HCT116 (cell line): ENCODE measurements around the gene EFHD1. TPM values are rescaled to one million over a fixed set of nuclear protein-coding genes. Genes with fewer than 3 reads are reported as not detected.

ENCODE experiments used
- ATAC-seq: fragments of 200-7000 bp; cut with Tn5 transposase; 2 replicates; pipeline ENCODE4 v1.9.1; 2020; ENCODE audit warnings: mild to moderate bottlenecking, moderate library complexity
- BruUV-seq: library from RNA; stranded (reverse); fragments of 400-500 nt; replicated peaks from 2 replicates; lab custom pipeline; 2021; lab: Mats Ljungman, UMichigan
- CTCF ChIA-PET: fragments of 300-600 bp; sonication (Branson Sonifier 250); formaldehyde crosslinking; loops from one replicate; lab custom pipeline; 2021; ENCODE audit warnings: antibody characterized with exemption; lab: Charles Lee
- POLR2A ChIA-PET: fragments of 300-600, 350-600 bp; sonication (Branson Sonifier 250); formaldehyde crosslinking; loops from one replicate; lab custom pipeline; 2021; ENCODE audit warnings: antibody characterized with exemption; lab: Charles Lee
- RAD21 ChIA-PET, 2 experiments: fragments of 300-600 bp; sonication (Branson Sonifier 250); formaldehyde crosslinking; loops; one replicate each; lab custom pipeline; 2023; ENCODE audit warnings: low total read pairs in 2 of 2; ENCODE audit not compliant: uncharacterized antibody in 2 of 2, unreplicated experiment in 2 of 2, low non-redundant PET in 1 of 2; lab: Charles Lee
- DNase-seq: peaks from one replicate; pipeline ENCODE4 v3.0.0-alpha.2; 2010; ENCODE audit warnings: low read depth, low spot score
- H2AFZ ChIP-seq: fragments of 200-600 bp; shearing (Covaris generic), sonication (generic); 2 replicates; pipeline ENCODE4 v1.6.1; 2017; ENCODE audit warnings: low read depth, mixed run types, mixed read lengths, antibody characterized with exemption, low read length; ENCODE audit not compliant: poor library complexity, severe bottlenecking
- H3K27ac ChIP-seq: 2 replicates; pipeline ENCODE4 v1.5.1; 2012; ENCODE audit warnings: low read depth, low read length
- H3K27me3 ChIP-seq: fragments of 200-600 bp; sonication (generic); 2 replicates; pipeline ENCODE4 v1.6.1; 2016; ENCODE audit warnings: mixed run types, low read length, mixed read lengths; ENCODE audit not compliant: insufficient read depth
- H3K36me3 ChIP-seq, 2 experiments: fragments of 200-500 bp in 1 of 2; fragments of 200-600 bp in 1 of 2; sonication (Bioruptor generic) in 1 of 2; sonication (generic) in 1 of 2; 2 replicates each; pipeline versions ENCODE4 v1.5.1 to v1.6.1; 2014 to 2016; ENCODE audit warnings: low read length in 2 of 2, inconsistent platforms in 1 of 2, mixed read lengths in 1 of 2, mixed run types in 1 of 2; ENCODE audit not compliant: insufficient read depth in 2 of 2, control insufficient read depth in 1 of 2
- H3K4me1 ChIP-seq, 2 experiments: fragments of 200-600 bp in 1 of 2; sonication (generic) in 1 of 2; 2 replicates each; pipeline versions ENCODE4 v1.5.1 to v1.6.1; 2012 to 2017; ENCODE audit warnings: low read length in 2 of 2, inconsistent platforms in 1 of 2, mild to moderate bottlenecking in 1 of 2, mixed read lengths in 1 of 2, mixed run types in 1 of 2, moderate library complexity in 1 of 2; ENCODE audit not compliant: insufficient read depth in 2 of 2, control insufficient read depth in 1 of 2
- H3K4me2 ChIP-seq: fragments of 200-600 bp; sonication (generic); 2 replicates; pipeline ENCODE4 v1.6.1; 2017; ENCODE audit warnings: mixed run types, low read length, mixed read lengths
- H3K4me3 ChIP-seq, 2 experiments: fragments of 200-600 bp in 1 of 2; sonication (generic) in 1 of 2; replicated peaks in 1 of 2; 2 replicates each; pipeline ENCODE4 v1.5.1; 2011 to 2016; ENCODE audit warnings: low read length in 2 of 2, control low read depth in 1 of 2, low read depth in 1 of 2, mild to moderate bottlenecking in 1 of 2, mixed read lengths in 1 of 2, mixed run types in 1 of 2
- H3K79me2 ChIP-seq: fragments of 200-600 bp; sonication (generic); 2 replicates; pipeline ENCODE4 v1.6.1; 2017; ENCODE audit warnings: mild to moderate bottlenecking, mixed run types, low read length, moderate library complexity, mixed read lengths; ENCODE audit not compliant: insufficient read depth
- H3K9ac ChIP-seq: fragments of 200-600 bp; sonication (generic); 2 replicates; pipeline ENCODE4 v1.6.1; 2016; ENCODE audit warnings: low read length, mixed read lengths
- H3K9me2 ChIP-seq: fragments of 200-600 bp; sonication (generic), shearing (Covaris generic); 2 replicates; pipeline ENCODE4 v1.6.1; 2017; ENCODE audit warnings: mixed run types, mild to moderate bottlenecking, moderate library complexity; ENCODE audit not compliant: insufficient read depth
- H3K9me3 ChIP-seq, 2 experiments: fragments of 200-500 bp in 1 of 2; fragments of 200-600 bp in 1 of 2; sonication (Bioruptor generic) in 1 of 2; sonication (generic) in 1 of 2; 2 replicates each; pipeline ENCODE4 v1.6.1; 2014 to 2017; ENCODE audit warnings: low read length in 2 of 2, mixed read lengths in 2 of 2, inconsistent platforms in 1 of 2, low read depth in 1 of 2, mild to moderate bottlenecking in 1 of 2, mixed run types in 1 of 2, moderate library complexity in 1 of 2; ENCODE audit not compliant: control insufficient read depth in 1 of 2, insufficient read depth in 1 of 2
- H4K20me1 ChIP-seq: fragments of 200-600 bp; sonication (generic), shearing (Covaris generic); 2 replicates; pipeline ENCODE4 v1.6.1; 2017; ENCODE audit warnings: mixed run types, mild to moderate bottlenecking, moderate library complexity; ENCODE audit not compliant: insufficient read depth
- ATF3 ChIP-seq: IDR thresholded peaks from 2 replicates; pipeline ENCODE4 v1.6.1; 2012
- CEBPB ChIP-seq: IDR thresholded peaks from 2 replicates; pipeline ENCODE4 v1.6.1; 2012; ENCODE audit warnings: low read depth
- ELF1 ChIP-seq: IDR thresholded peaks from 2 replicates; pipeline ENCODE4 v1.6.1; 2012; ENCODE audit warnings: low read depth, borderline replicate concordance
- FOSL1 ChIP-seq: IDR thresholded peaks from 2 replicates; pipeline ENCODE4 v1.6.1; 2012; ENCODE audit warnings: low read depth
- JUND ChIP-seq: IDR thresholded peaks from 2 replicates; pipeline ENCODE4 v1.6.1; 2012
- POLR2A ChIP-seq: IDR thresholded peaks from 2 replicates; pipeline ENCODE4 v1.7.0; 2011; ENCODE audit warnings: borderline replicate concordance; ENCODE audit not compliant: insufficient read depth, insufficient read length; ENCODE audit errors: extremely low read depth
- POLR2AphosphoS5 ChIP-seq: IDR thresholded peaks from 2 replicates; pipeline ENCODE4 v1.6.1; 2011; ENCODE audit warnings: mild to moderate bottlenecking, low read depth, low read length, moderate library complexity
- RAD21 ChIP-seq: IDR thresholded peaks from 2 replicates; pipeline ENCODE4 v1.6.1; 2012; ENCODE audit warnings: low read depth, mild to moderate bottlenecking
- SIN3A ChIP-seq: IDR thresholded peaks from 2 replicates; pipeline ENCODE4 v1.6.1; 2012; ENCODE audit warnings: low read depth
- SP1 ChIP-seq: IDR thresholded peaks from 2 replicates; pipeline ENCODE4 v1.6.1; 2012; ENCODE audit warnings: low read depth
- YY1 ChIP-seq: IDR thresholded peaks from 2 replicates; pipeline ENCODE4 v1.6.1; 2011; ENCODE audit warnings: low read length, low read depth, moderate library complexity, mild to moderate bottlenecking; ENCODE audit not compliant: insufficient replicate concordance; ENCODE audit errors: extremely low read depth
- ZFX ChIP-seq: fragments of 450-650 bp; IDR thresholded peaks from 2 replicates; pipeline ENCODE4 v1.6.1; 2017
- intact Hi-C: fragments of 100-400 bp; cut with micrococcal nuclease; formaldehyde crosslinking; loops from 2 replicates; pipeline ENCODE4 v1.10.0; 2022
- total RNA-seq: library from RNA; stranded (reverse); gene quantifications from one replicate; pipeline ENCODE4 v1.2.1, GENCODE V29; 2021; ENCODE audit not compliant: unreplicated experiment
- TF ChIP-seq, protein P1 (sequence below), 3 experiments: fragments of 200-600 bp in 1 of 3; sonication (generic) in 1 of 3; IDR thresholded peaks in 2 of 3; conservative IDR thresholded peaks in 1 of 3; 2 replicates each; pipeline ENCODE4 v1.5.1; 2012 to 2017; ENCODE audit warnings: low read depth in 2 of 3, low read length in 2 of 3, antibody characterized with exemption in 1 of 3, borderline replicate concordance in 1 of 3, control low read depth in 1 of 3, mild to moderate bottlenecking in 1 of 3, mixed read lengths in 1 of 3, mixed run types in 1 of 3, moderate library complexity in 1 of 3; ENCODE audit not compliant: insufficient read depth in 1 of 3

Gene EFHD1
- total RNA-seq, 1 experiment from 2014 or later: 0.52 TPM

- Histone ChIP-seq H3K27ac (no peak overlapping the region), H3K9me3 (no peaks in the 10 kb centered on the region), H2AFZ (no peak overlapping the region), H4K20me1 (no peaks in the 10 kb centered on the region), H3K9me2 (no peaks in the 10 kb centered on the region), H3K4me1 (peaks cover 0 to 15% of the 10 kb centered on the region in 2 experiments; a peak in 3 of 4 replicates), H3K27me3 (no peaks in the 10 kb centered on the region), H3K9ac (no peak overlapping the region), H3K4me3 (no peak overlapping the region), H3K4me2 (no peak overlapping the region), H3K36me3 (no peaks in the 10 kb centered on the region), H3K79me2 (no peaks in the 10 kb centered on the region)
- ChIA-PET CTCF (no interaction called here), POLR2A (no interaction called here), RAD21 (no interaction called here)
- TF ChIP-seq POLR2AphosphoS5 (no peak), RAD21 (no peak), YY1 (no peak), SIN3A (no peak), CEBPB (no peak), ATF3 (no peak), ZFX (no peak), ELF1 (no peak), FOSL1 (no peak), POLR2A (no peak), JUND (no peak), SP1 (no peak)
- TF ChIP-seq, protein P1, sequence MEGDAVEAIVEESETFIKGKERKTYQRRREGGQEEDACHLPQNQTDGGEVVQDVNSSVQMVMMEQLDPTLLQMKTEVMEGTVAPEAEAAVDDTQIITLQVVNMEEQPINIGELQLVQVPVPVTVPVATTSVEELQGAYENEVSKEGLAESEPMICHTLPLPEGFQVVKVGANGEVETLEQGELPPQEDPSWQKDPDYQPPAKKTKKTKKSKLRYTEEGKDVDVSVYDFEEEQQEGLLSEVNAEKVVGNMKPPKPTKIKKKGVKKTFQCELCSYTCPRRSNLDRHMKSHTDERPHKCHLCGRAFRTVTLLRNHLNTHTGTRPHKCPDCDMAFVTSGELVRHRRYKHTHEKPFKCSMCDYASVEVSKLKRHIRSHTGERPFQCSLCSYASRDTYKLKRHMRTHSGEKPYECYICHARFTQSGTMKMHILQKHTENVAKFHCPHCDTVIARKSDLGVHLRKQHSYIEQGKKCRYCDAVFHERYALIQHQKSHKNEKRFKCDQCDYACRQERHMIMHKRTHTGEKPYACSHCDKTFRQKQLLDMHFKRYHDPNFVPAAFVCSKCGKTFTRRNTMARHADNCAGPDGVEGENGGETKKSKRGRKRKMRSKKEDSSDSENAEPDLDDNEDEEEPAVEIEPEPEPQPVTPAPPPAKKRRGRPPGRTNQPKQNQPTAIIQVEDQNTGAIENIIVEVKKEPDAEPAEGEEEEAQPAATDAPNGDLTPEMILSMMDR (IDR thresholded peaks at IDR 0.05 in 2 of 3, conservative IDR thresholded peaks at IDR 0.05 in 1 of 3; ENCODE audit: borderline replicate concordance in 1 of 3, insufficient read depth in 1 of 3, low read depth in 2 of 3, low read length in 2 of 3): no peak
- DNase-seq: no peak
- no peak for ATAC-seq
- BruUV-seq: no TSS peak
- intact Hi-C loops: no loop called here
These were observed 4.8 kb upstream of the EFHD1 start for GRCh38 chr2:232628466-232629128.
